Measurements from ENCODE around the gene AKAP17A.

GRCh38 chrX:1578511-1579173 is 12.8 kb upstream of the AKAP17A start:
- TF ChIP-seq POLR2A (IDR thresholded peaks at IDR 0.05; ENCODE audit: low read length) (no peak), GATA1 (IDR thresholded peaks at IDR 0.05; ENCODE audit: low read depth, low read length) (no peak)

Measured in erythroblast (primary cell).